GM23338 (cell line): ENCODE data around the gene FAM32A. TPM values are rescaled to one million over a fixed set of nuclear protein-coding genes. Genes with fewer than 3 reads are reported as not detected.

ENCODE experiments used
- ATAC-seq: fragments of 200-7000 bp; cut with Tn5 transposase; 3 replicates; pipeline ENCODE4 v1.9.1; 2020
- DNase-seq: peaks from one replicate; pipeline ENCODE4 v3.0.0-alpha.2; 2015; ENCODE audit warnings: low spot score
- H2AFZ ChIP-seq: fragments of 200-600 bp; sonication (generic); 2 replicates; pipeline ENCODE4 v1.8.0; 2016; ENCODE audit warnings: antibody characterized with exemption, mild to moderate bottlenecking, moderate library complexity
- H3F3A ChIP-seq: fragments of 200-600 bp; sonication (generic); replicated peaks from 2 replicates; pipeline ENCODE4 v1.8.0; 2017; ENCODE audit warnings: antibody characterized with exemption, mixed run types, low read depth
- H3K27ac ChIP-seq: fragments of 200-600 bp; sonication (generic); 2 replicates; pipeline ENCODE4 v1.6.1; 2016; ENCODE audit warnings: low read depth
- H3K27me3 ChIP-seq: fragments of 200-600 bp; sonication (generic); 2 replicates; pipeline ENCODE4 v1.8.0; 2016; ENCODE audit warnings: mild to moderate bottlenecking, mixed run types, moderate library complexity; ENCODE audit not compliant: insufficient read depth
- H3K36me3 ChIP-seq: fragments of 200-600 bp; sonication (generic); 2 replicates; pipeline ENCODE4 v1.8.0; 2016; ENCODE audit warnings: mild to moderate bottlenecking; ENCODE audit not compliant: insufficient read depth
- H3K4me1 ChIP-seq: fragments of 200-600 bp; sonication (generic); 2 replicates; pipeline ENCODE4 v1.8.0; 2016; ENCODE audit warnings: mild to moderate bottlenecking, moderate library complexity; ENCODE audit not compliant: insufficient read depth
- H3K4me2 ChIP-seq: fragments of 200-600 bp; sonication (generic); 2 replicates; pipeline ENCODE4 v1.7.1; 2017; ENCODE audit warnings: mixed run types
- H3K4me3 ChIP-seq: fragments of 200-600 bp; sonication (generic); 2 replicates; pipeline ENCODE4 v1.6.1; 2016; ENCODE audit warnings: mixed run types
- H3K79me2 ChIP-seq: fragments of 200-600 bp; sonication (generic); replicated peaks from 2 replicates; pipeline ENCODE4 v1.8.0; 2017; ENCODE audit warnings: mild to moderate bottlenecking; ENCODE audit not compliant: insufficient read depth
- H3K9me2 ChIP-seq: fragments of 200-600 bp; sonication (generic); 2 replicates; pipeline ENCODE4 v1.8.0; 2017; ENCODE audit not compliant: insufficient read depth
- H4K20me1 ChIP-seq: fragments of 200-600 bp; sonication (generic); replicated peaks from 2 replicates; pipeline ENCODE4 v1.8.0; 2017; ENCODE audit warnings: mild to moderate bottlenecking; ENCODE audit not compliant: insufficient read depth
- H3K27ac Mint-ChIP-seq: 2 replicates; pipeline ENCODE4 v1.8.0; 2020; ENCODE audit warnings: inconsistent platforms, mild to moderate bottlenecking, moderate library complexity, mixed read lengths
- H3K27me3 Mint-ChIP-seq: 3 replicates; pipeline ENCODE4 v1.8.0; 2022; ENCODE audit warnings: low read depth, mild to moderate bottlenecking, moderate library complexity, mixed read lengths, inconsistent platforms; ENCODE audit not compliant: insufficient read depth, poor library complexity
- H3K36me3 Mint-ChIP-seq: 3 replicates; pipeline ENCODE4 v1.8.0; 2021; ENCODE audit warnings: low read depth, mild to moderate bottlenecking, inconsistent platforms, moderate library complexity, mixed read lengths
- H3K4me1 Mint-ChIP-seq: 3 replicates; pipeline ENCODE4 v1.8.0; 2020; ENCODE audit warnings: mild to moderate bottlenecking, inconsistent platforms, mixed read lengths
- H3K4me3 Mint-ChIP-seq: 3 replicates; pipeline ENCODE4 v1.8.0; 2021; ENCODE audit warnings: moderate library complexity, mild to moderate bottlenecking, inconsistent platforms, mixed read lengths
- H3K9me3 Mint-ChIP-seq: 3 replicates; pipeline ENCODE4 v1.8.0; 2020; ENCODE audit warnings: moderate library complexity, mild to moderate bottlenecking, inconsistent platforms, mixed read lengths
- CREB1 ChIP-seq: fragments of 250-450 bp; sonication (Bioruptor Pico); IDR thresholded peaks from 2 replicates; pipeline ENCODE4 v1.5.0; 2020; ENCODE audit warnings: low read depth, mild to moderate bottlenecking, moderate library complexity
- CTCF ChIP-seq, 2 experiments: fragments of 200-600 bp in 1 of 2; sonication (generic) in 1 of 2; conservative IDR thresholded peaks; 2 replicates each; pipeline versions ENCODE4 v1.5.1 to v1.6.1; 2016 to 2017; ENCODE audit warnings: antibody characterized with exemption in 2 of 2, low read depth in 2 of 2, mild to moderate bottlenecking in 2 of 2, moderate library complexity in 1 of 2
- ETS1 ChIP-seq: IDR thresholded peaks from 2 replicates; pipeline ENCODE4 v1.6.1; 2016; ENCODE audit warnings: antibody characterized with exemption
- EZH2 ChIP-seq: fragments of 200-600 bp; sonication (generic); IDR thresholded peaks from one replicate; pipeline ENCODE4 v1.8.0; 2017; ENCODE audit warnings: antibody characterized with exemption, mild to moderate bottlenecking, low read depth; ENCODE audit not compliant: unreplicated experiment
- EZH2phosphoT487 ChIP-seq: fragments of 200-600 bp; sonication (generic); IDR thresholded peaks from one replicate; pipeline ENCODE4 v1.8.1; 2018; ENCODE audit warnings: antibody characterized with exemption; ENCODE audit not compliant: unreplicated experiment
- JUNB ChIP-seq: IDR thresholded peaks from one replicate; pipeline ENCODE4 v1.6.1; 2016; ENCODE audit warnings: antibody characterized with exemption; ENCODE audit not compliant: unreplicated experiment
- NANOG ChIP-seq: IDR thresholded peaks from 2 replicates; pipeline ENCODE4 v1.6.1; 2016; ENCODE audit warnings: antibody characterized with exemption, borderline replicate concordance
- POLR2AphosphoS5 ChIP-seq: IDR thresholded peaks from 2 replicates; pipeline ENCODE4 v1.6.1; 2016; ENCODE audit warnings: antibody characterized with exemption, low read depth
- REST ChIP-seq: IDR thresholded peaks from one replicate; pipeline ENCODE4 v1.6.1; 2018; ENCODE audit warnings: antibody characterized with exemption; ENCODE audit not compliant: unreplicated experiment
- STAT1 ChIP-seq: IDR thresholded peaks from one replicate; pipeline ENCODE4 v1.6.1; 2016; ENCODE audit warnings: antibody characterized with exemption; ENCODE audit not compliant: unreplicated experiment
- ZNF114 ChIP-seq: fragments of 250-450 bp; sonication (Bioruptor Pico); IDR thresholded peaks from 2 replicates; pipeline ENCODE4 v1.5.0; 2020; ENCODE audit warnings: mild to moderate bottlenecking, moderate library complexity
- ZNF331 ChIP-seq: fragments of 250-450 bp; sonication (Bioruptor Pico); IDR thresholded peaks from 2 replicates; pipeline ENCODE4 v1.5.0; 2020; ENCODE audit warnings: low read depth, mild to moderate bottlenecking, moderate library complexity
- polyA plus RNA-seq: library from polyadenylated mRNA; unstranded; fragments of >200 nt; fragmentation: Nextera tagmentation; extraction: Ambion mirVana; gene quantifications from 2 replicates; pipeline ENCODE4 v1.2.1, GENCODE V29; 2016
- total RNA-seq: library from RNA; depleted of rRNA; stranded (reverse); fragments of >200 nt; shearing (Covaris generic); gene quantifications from 2 replicates; pipeline ENCODE4 v1.2.3, GENCODE V29; 2014
- TF ChIP-seq, protein P1 (sequence below): fragments of 250-450 bp; sonication (Bioruptor Pico); IDR thresholded peaks from 2 replicates; pipeline ENCODE4 v1.5.0; 2020; ENCODE audit warnings: mild to moderate bottlenecking, moderate library complexity

The FAM32A gene
- total and polyA plus RNA-seq, 2 experiments from 2014 or later, result 58.2 to 67.3 TPM

- Histone ChIP-seq H3K9me2 (no peaks in the 10 kb centered on the region), H4K20me1 (no peaks in the 10 kb centered on the region; the same call in 1 of the 2 replicates), H2AFZ (no peak overlapping the region), H3K4me3 (no peak overlapping the region), H3F3A (no peaks in the 10 kb centered on the region), H3K36me3 (no peaks in the 10 kb centered on the region), H3K27ac (no peak overlapping the region), H3K79me2 (no peaks in the 10 kb centered on the region), H3K4me2 (no peak overlapping the region), H3K4me1 (no peaks in the 10 kb centered on the region; the same call in 1 of the 2 replicates), H3K27me3 (no peaks in the 10 kb centered on the region)
- Mint-ChIP-seq H3K27ac (no peak overlapping the region), H3K4me1 (peaks cover 5% of the 10 kb centered on the region; the same call in 2 of the 3 replicates), H3K9me3 (no peaks in the 10 kb centered on the region), H3K27me3 (peaks cover 4% of the 10 kb centered on the region), H3K36me3 (no peaks in the 10 kb centered on the region; the same call in 2 of the 3 replicates), H3K4me3 (no peak overlapping the region)
- ATAC-seq, result no peak
- no peak for DNase-seq
- TF ChIP-seq ETS1 (no peak), NANOG (no peak), STAT1 (no peak), CTCF (conservative IDR thresholded peaks at IDR 0.05; ENCODE audit: low read depth in 2 of 2) (no peak), ZNF114 (CRISPR knock-in tag) (no peak), ZNF331 (no peak), CREB1 (no peak), EZH2phosphoT487 (no peak), POLR2AphosphoS5 (no peak), EZH2 (no peak), REST (no peak), JUNB (no peak)
- TF ChIP-seq, protein P1, sequence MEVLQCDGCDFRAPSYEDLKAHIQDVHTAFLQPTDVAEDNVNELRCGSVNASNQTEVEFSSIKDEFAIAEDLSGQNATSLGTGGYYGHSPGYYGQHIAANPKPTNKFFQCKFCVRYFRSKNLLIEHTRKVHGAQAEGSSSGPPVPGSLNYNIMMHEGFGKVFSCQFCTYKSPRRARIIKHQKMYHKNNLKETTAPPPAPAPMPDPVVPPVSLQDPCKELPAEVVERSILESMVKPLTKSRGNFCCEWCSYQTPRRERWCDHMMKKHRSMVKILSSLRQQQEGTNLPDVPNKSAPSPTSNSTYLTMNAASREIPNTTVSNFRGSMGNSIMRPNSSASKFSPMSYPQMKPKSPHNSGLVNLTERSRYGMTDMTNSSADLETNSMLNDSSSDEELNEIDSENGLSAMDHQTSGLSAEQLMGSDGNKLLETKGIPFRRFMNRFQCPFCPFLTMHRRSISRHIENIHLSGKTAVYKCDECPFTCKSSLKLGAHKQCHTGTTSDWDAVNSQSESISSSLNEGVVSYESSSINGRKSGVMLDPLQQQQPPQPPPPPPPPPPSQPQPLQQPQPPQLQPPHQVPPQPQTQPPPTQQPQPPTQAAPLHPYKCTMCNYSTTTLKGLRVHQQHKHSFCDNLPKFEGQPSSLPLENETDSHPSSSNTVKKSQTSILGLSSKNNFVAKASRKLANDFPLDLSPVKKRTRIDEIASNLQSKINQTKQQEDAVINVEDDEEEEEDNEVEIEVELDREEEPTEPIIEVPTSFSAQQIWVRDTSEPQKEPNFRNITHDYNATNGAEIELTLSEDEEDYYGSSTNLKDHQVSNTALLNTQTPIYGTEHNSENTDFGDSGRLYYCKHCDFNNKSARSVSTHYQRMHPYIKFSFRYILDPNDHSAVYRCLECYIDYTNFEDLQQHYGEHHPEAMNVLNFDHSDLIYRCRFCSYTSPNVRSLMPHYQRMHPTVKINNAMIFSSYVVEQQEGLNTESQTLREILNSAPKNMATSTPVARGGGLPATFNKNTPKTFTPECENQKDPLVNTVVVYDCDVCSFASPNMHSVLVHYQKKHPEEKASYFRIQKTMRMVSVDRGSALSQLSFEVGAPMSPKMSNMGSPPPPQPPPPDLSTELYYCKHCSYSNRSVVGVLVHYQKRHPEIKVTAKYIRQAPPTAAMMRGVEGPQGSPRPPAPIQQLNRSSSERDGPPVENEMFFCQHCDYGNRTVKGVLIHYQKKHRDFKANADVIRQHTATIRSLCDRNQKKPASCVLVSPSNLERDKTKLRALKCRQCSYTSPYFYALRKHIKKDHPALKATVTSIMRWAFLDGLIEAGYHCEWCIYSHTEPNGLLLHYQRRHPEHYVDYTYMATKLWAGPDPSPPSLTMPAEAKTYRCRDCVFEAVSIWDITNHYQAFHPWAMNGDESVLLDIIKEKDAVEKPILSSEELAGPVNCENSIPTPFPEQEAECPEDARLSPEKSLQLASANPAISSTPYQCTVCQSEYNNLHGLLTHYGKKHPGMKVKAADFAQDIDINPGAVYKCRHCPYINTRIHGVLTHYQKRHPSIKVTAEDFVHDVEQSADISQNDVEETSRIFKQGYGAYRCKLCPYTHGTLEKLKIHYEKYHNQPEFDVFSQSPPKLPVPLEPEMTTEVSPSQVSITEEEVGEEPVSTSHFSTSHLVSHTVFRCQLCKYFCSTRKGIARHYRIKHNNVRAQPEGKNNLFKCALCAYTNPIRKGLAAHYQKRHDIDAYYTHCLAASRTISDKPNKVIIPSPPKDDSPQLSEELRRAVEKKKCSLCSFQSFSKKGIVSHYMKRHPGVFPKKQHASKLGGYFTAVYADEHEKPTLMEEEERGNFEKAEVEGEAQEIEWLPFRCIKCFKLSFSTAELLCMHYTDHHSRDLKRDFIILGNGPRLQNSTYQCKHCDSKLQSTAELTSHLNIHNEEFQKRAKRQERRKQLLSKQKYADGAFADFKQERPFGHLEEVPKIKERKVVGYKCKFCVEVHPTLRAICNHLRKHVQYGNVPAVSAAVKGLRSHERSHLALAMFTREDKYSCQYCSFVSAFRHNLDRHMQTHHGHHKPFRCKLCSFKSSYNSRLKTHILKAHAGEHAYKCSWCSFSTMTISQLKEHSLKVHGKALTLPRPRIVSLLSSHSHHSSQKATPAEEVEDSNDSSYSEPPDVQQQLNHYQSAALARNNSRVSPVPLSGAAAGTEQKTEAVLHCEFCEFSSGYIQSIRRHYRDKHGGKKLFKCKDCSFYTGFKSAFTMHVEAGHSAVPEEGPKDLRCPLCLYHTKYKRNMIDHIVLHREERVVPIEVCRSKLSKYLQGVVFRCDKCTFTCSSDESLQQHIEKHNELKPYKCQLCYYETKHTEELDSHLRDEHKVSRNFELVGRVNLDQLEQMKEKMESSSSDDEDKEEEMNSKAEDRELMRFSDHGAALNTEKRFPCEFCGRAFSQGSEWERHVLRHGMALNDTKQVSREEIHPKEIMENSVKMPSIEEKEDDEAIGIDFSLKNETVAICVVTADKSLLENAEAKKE, result no peak
Measured at GRCh38 chr19:16202320-16203255, 17.4 kb downstream of the FAM32A start.
